ENCODE data around the gene UQCRC2.
A peak's percentile ranks its signal among the peaks of the same experiment; 100 is the strongest.

Gene UQCRC2

DNA sequence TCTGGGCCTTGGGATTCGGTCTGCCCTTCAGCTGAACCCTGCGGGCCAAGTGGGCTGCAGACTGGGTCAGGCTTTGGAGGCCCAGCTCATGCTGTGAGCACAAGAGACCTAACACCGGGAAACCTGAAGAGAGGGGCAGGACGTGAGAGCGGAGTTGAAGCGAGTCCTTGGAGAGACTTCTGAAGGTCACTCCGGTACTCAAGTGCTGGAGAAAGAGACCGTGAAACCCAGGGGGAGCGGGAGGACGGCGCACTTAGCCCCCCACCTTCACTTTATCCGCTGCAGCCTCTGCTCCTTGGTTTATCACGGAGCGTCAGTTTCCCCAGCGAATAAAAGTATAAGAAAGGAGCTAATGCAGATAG, 361 bp downstream of the UQCRC2 start:
- Mint-ChIP-seq H3K36me3 (ENCODE audit: insufficient read depth) (peaks cover 43% of the 10 kb centered on the region), H3K27ac (ENCODE audit: low read depth) (peak overlapping the region; percentile 100), H3K4me3 (peak overlapping the region; percentile 98), H3K27me3 (no peaks in the 10 kb centered on the region), H3K4me1 (peaks cover 47% of the 10 kb centered on the region), H3K9me3 (no peaks in the 10 kb centered on the region)
- DNase-seq (ENCODE audit: low spot score in 2 of 2) (no peak), ATAC-seq (replicated peaks; ENCODE audit: extremely low read depth, poor library complexity, severe bottlenecking) (no peak)

DNA sequence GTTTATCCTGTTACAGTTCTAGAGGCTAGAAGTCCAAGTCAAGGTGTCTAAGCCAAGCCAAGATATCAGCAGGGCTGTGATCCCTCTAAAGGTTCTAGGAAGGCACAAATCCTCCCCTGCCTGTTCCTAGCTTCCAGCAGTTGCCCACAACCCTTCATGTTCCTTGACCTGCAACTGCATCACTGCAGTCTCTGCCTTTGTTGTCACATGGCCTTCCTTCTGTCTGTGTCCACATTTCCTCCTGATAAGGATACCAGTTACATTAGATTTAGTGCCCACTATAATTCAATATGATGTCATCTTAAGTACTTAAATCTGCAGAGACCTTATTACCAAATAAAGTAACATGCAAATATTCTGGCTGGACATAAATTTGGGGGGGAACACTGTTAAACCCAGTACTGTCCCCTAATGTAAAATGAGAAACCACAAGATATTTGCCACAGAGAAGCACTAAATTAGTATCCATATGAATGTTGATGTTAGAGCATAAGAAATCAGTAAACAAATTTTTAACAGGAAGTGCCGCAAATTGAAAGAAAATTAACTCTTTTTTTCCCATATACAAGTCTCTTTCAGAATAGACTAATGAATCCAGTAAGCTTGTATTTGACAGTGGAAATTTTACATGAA, 4.7 kb downstream of the UQCRC2 start:
- H3K36me3 Mint-ChIP-seq (ENCODE audit: insufficient read depth): peaks cover 66% of the 10 kb centered on the region
- no peak overlapping the region for H3K4me3 Mint-ChIP-seq
- H3K9me3 Mint-ChIP-seq: no peaks in the 10 kb centered on the region
- peaks cover 38% of the 10 kb centered on the region for H3K4me1 Mint-ChIP-seq
- H3K27me3 Mint-ChIP-seq: no peaks in the 10 kb centered on the region
- DNase-seq (ENCODE audit: low spot score in 2 of 2) (no peak), ATAC-seq (replicated peaks; ENCODE audit: extremely low read depth, poor library complexity, severe bottlenecking) (no peak)
- H3K27ac Mint-ChIP-seq (ENCODE audit: low read depth): no peak overlapping the region

DNA sequence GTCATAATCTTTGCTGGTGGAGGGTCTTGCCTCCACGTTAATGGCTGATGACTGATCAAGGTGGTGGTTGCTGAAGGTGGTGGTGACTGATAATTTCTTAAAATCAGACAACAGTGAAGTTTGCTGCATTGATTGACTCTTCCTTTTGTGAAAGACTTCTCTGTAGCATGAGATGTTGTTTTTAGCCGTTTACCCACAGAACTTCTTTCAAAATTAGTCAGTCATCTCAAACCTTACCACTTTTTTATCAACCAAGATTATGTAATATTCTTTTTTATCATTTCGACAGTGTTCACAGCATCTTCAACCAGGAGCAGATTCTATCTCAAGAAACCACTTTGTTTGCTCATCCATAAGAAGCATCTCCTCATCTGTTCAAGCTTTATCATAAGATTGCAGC, 5.9 kb downstream of the UQCRC2 start:
- H3K36me3 Mint-ChIP-seq (ENCODE audit: insufficient read depth): peaks cover 64% of the 10 kb centered on the region
- DNase-seq (ENCODE audit: low spot score in 2 of 2): no peak
- H3K4me3 Mint-ChIP-seq: no peak overlapping the region
- no peaks in the 10 kb centered on the region for H3K27me3 Mint-ChIP-seq
- no peak for ATAC-seq (replicated peaks; ENCODE audit: extremely low read depth, poor library complexity, severe bottlenecking)
- no peaks in the 10 kb centered on the region for H3K9me3 Mint-ChIP-seq
- peaks cover 29% of the 10 kb centered on the region for H3K4me1 Mint-ChIP-seq
- H3K27ac Mint-ChIP-seq (ENCODE audit: low read depth): no peak overlapping the region

DNA sequence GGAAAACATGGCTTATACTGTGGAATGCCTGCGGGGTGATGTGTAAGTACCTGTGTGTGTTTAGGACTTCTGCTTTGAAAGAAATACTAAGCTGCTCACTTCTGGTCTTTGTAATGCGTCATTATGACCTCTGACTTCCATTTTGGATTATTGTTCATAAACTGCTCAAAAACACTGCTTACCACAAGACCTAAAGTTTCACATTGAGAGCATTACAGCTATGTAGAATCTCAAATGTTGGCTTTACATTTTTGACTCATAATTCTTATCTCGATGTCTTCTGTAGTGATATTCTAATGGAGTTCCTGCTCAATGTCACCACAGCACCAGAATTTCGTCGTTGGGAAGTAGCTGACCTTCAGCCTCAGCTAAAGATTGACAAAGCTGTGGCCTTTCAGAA, 9.3 kb downstream of the UQCRC2 start:
- Mint-ChIP-seq H3K4me1 (peaks cover 11% of the 10 kb centered on the region), H3K27me3 (no peaks in the 10 kb centered on the region), H3K27ac (ENCODE audit: low read depth) (no peak overlapping the region), H3K4me3 (no peak overlapping the region), H3K36me3 (ENCODE audit: insufficient read depth) (peaks cover 85% of the 10 kb centered on the region), H3K9me3 (no peaks in the 10 kb centered on the region)
- no peak for ATAC-seq (replicated peaks; ENCODE audit: extremely low read depth, poor library complexity, severe bottlenecking)
- no peak for DNase-seq (ENCODE audit: low spot score in 2 of 2)

GRCh38 chr16:21963887-21964286, 10.7 kb downstream of the UQCRC2 start:
- ATAC-seq (replicated peaks; ENCODE audit: extremely low read depth, poor library complexity, severe bottlenecking) (no peak), DNase-seq (ENCODE audit: low spot score in 2 of 2) (no peak)
- Mint-ChIP-seq H3K9me3 (no peaks in the 10 kb centered on the region), H3K4me3 (no peak overlapping the region), H3K36me3 (ENCODE audit: insufficient read depth) (peaks cover 86% of the 10 kb centered on the region), H3K27me3 (no peaks in the 10 kb centered on the region), H3K27ac (ENCODE audit: low read depth) (no peak overlapping the region), H3K4me1 (peaks cover 6% of the 10 kb centered on the region)

GRCh38 chr16:21964353-21964752, 11.2 kb downstream of the UQCRC2 start:
- Mint-ChIP-seq H3K4me3 (no peak overlapping the region), H3K36me3 (ENCODE audit: insufficient read depth) (peaks cover 85% of the 10 kb centered on the region), H3K27ac (ENCODE audit: low read depth) (no peak overlapping the region), H3K9me3 (no peaks in the 10 kb centered on the region), H3K4me1 (peaks cover 3% of the 10 kb centered on the region), H3K27me3 (no peaks in the 10 kb centered on the region)
- no peak for ATAC-seq (replicated peaks; ENCODE audit: extremely low read depth, poor library complexity, severe bottlenecking)
- DNase-seq (ENCODE audit: low spot score in 2 of 2): no peak

GRCh38 chr16:21971856-21972255, 18.7 kb downstream of the UQCRC2 start:
- no peaks in the 10 kb centered on the region for H3K9me3 Mint-ChIP-seq
- no peaks in the 10 kb centered on the region for H3K27me3 Mint-ChIP-seq
- H3K4me3 Mint-ChIP-seq: no peak overlapping the region
- ATAC-seq (replicated peaks; ENCODE audit: extremely low read depth, poor library complexity, severe bottlenecking): no peak
- H3K27ac Mint-ChIP-seq (ENCODE audit: low read depth): no peak overlapping the region
- DNase-seq (ENCODE audit: low spot score in 2 of 2): no peak
- H3K4me1 Mint-ChIP-seq: no peaks in the 10 kb centered on the region
- peaks cover 60% of the 10 kb centered on the region for H3K36me3 Mint-ChIP-seq (ENCODE audit: insufficient read depth)

DNA sequence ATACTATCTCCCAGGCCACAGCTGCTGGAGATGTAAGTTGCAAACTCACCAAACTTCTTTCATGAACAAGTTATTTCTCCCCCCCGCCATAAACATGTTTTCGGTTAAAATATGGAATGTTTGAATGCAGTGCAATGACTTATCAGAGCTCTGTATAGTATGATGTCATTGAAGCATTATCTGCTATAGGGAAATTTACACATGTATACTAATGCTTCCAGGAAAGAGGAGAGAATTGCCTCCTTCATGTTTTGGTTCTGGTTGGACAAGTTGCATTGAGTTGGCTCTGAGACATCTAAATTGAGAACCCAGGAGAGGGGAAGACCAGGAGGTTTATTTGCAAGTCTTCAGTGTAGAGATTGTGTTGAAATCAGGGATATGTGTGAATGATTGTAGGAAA, 20.8 kb downstream of the UQCRC2 start:
- no peak overlapping the region for H3K4me3 Mint-ChIP-seq
- no peak overlapping the region for H3K27ac Mint-ChIP-seq (ENCODE audit: low read depth)
- no peak for ATAC-seq (replicated peaks; ENCODE audit: extremely low read depth, poor library complexity, severe bottlenecking)
- H3K36me3 Mint-ChIP-seq (ENCODE audit: insufficient read depth): peaks cover 56% of the 10 kb centered on the region
- H3K27me3 Mint-ChIP-seq: no peaks in the 10 kb centered on the region
- no peaks in the 10 kb centered on the region for H3K9me3 Mint-ChIP-seq
- DNase-seq (ENCODE audit: low spot score in 2 of 2): no peak
- no peaks in the 10 kb centered on the region for H3K4me1 Mint-ChIP-seq

- Mint-ChIP-seq H3K9me3 (no peaks in the 10 kb centered on the region), H3K36me3 (ENCODE audit: insufficient read depth) (peaks cover 78% of the 10 kb centered on the region), H3K4me1 (no peaks in the 10 kb centered on the region), H3K4me3 (no peak overlapping the region), H3K27me3 (no peaks in the 10 kb centered on the region), H3K27ac (ENCODE audit: low read depth) (no peak overlapping the region)
- ATAC-seq (replicated peaks; ENCODE audit: extremely low read depth, poor library complexity, severe bottlenecking) (no peak), DNase-seq (ENCODE audit: low spot score in 2 of 2) (no peak)
Observed at GRCh38 chr16:21980032-21980431, 26.9 kb downstream of the UQCRC2 start.

GRCh38 chr16:21982108-21982507, 28.9 kb downstream of the UQCRC2 start:
- Mint-ChIP-seq H3K27ac (ENCODE audit: low read depth) (no peak overlapping the region), H3K4me3 (no peak overlapping the region), H3K4me1 (no peaks in the 10 kb centered on the region), H3K36me3 (ENCODE audit: insufficient read depth) (peaks cover 70% of the 10 kb centered on the region), H3K27me3 (no peaks in the 10 kb centered on the region), H3K9me3 (no peaks in the 10 kb centered on the region)
- no peak for DNase-seq (ENCODE audit: low spot score in 2 of 2)
- ATAC-seq (replicated peaks; ENCODE audit: extremely low read depth, poor library complexity, severe bottlenecking): no peak

DNA sequence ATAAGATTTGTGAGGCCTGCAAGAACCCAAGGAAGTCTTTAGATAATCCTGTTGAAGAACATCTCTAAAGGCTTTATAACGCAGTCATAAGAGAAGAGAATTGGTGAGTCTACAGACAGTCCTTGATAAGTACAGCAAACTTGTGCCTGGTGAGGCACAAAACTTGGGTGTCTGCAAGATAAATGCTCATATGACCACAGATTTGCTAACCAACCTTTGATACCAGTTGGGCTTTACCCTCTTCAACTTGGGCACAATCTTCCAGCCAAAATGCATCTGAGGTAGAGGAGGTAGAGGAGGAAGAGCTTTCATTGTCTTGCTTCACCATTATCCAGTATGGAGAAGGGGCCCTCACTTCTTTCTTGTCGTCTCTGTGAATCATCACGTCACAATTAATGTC, 30.9 kb downstream of the UQCRC2 start:
- Mint-ChIP-seq H3K27ac (ENCODE audit: low read depth) (no peak overlapping the region), H3K9me3 (no peaks in the 10 kb centered on the region), H3K27me3 (no peaks in the 10 kb centered on the region), H3K4me1 (no peaks in the 10 kb centered on the region), H3K36me3 (ENCODE audit: insufficient read depth) (peaks cover 56% of the 10 kb centered on the region), H3K4me3 (no peak overlapping the region)
- DNase-seq (ENCODE audit: low spot score in 2 of 2) (no peak), ATAC-seq (replicated peaks; ENCODE audit: extremely low read depth, poor library complexity, severe bottlenecking) (no peak)

- Mint-ChIP-seq H3K9me3 (no peaks in the 10 kb centered on the region), H3K27ac (ENCODE audit: low read depth) (no peak overlapping the region), H3K4me1 (no peaks in the 10 kb centered on the region), H3K4me3 (no peak overlapping the region), H3K27me3 (no peaks in the 10 kb centered on the region), H3K36me3 (ENCODE audit: insufficient read depth) (peaks cover 41% of the 10 kb centered on the region)
- DNase-seq (ENCODE audit: low spot score in 2 of 2): no peak
- ATAC-seq (replicated peaks; ENCODE audit: extremely low read depth, poor library complexity, severe bottlenecking): no peak
Observed at GRCh38 chr16:21985524-21985923, 32.4 kb downstream of the UQCRC2 start.

DNA sequence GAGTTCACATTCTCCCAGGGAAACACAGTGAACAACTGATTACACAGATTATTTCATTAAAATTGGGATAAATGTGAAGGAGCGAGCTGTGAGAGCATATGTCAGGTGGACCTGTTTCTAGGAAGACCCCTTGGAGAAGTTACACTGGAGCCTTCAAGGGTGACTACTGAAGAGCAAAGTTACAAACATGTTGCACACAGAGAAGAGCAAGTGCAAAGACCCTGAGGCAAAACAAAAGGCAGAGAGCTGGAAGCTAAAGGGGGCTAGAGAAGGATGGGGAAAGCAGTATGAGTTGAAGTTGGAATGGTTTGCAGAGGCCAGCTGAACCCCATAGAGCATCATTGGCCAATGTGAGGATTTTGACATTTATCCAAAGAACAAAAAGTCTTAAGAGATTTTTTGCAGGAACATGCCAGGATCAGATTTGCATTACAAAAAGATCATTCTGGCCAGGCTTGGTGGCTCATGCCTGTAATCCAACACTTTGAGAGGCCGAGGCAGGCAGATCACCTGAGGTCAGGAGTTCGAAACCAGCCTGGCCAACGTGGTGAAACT, 33.6 kb downstream of the UQCRC2 start:
- Mint-ChIP-seq H3K9me3 (no peaks in the 10 kb centered on the region), H3K27ac (ENCODE audit: low read depth) (no peak overlapping the region), H3K27me3 (no peaks in the 10 kb centered on the region), H3K4me3 (no peak overlapping the region), H3K36me3 (ENCODE audit: insufficient read depth) (peaks cover 32% of the 10 kb centered on the region), H3K4me1 (no peaks in the 10 kb centered on the region)
- DNase-seq (ENCODE audit: low spot score in 2 of 2) (no peak), ATAC-seq (replicated peaks; ENCODE audit: extremely low read depth, poor library complexity, severe bottlenecking) (no peak)
